ENCODE measurements around the gene CAPN10. TPM values are rescaled to one million over a fixed set of nuclear protein-coding genes. Genes with fewer than 3 reads are reported as not detected.

The CAPN10 gene
- total RNA-seq, 1 experiment from 2014 or later = 61.3 TPM

GRCh38 chr2:240623531-240624010, 37.0 kb downstream of the CAPN10 start (continued):
- TF ChIP-seq, protein P1, sequence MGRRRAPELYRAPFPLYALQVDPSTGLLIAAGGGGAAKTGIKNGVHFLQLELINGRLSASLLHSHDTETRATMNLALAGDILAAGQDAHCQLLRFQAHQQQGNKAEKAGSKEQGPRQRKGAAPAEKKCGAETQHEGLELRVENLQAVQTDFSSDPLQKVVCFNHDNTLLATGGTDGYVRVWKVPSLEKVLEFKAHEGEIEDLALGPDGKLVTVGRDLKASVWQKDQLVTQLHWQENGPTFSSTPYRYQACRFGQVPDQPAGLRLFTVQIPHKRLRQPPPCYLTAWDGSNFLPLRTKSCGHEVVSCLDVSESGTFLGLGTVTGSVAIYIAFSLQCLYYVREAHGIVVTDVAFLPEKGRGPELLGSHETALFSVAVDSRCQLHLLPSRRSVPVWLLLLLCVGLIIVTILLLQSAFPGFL (CRISPR knock-in tag; IDR thresholded peaks at IDR 0.05; ENCODE audit: borderline replicate concordance) = no peak
- TF ChIP-seq, protein P2, sequence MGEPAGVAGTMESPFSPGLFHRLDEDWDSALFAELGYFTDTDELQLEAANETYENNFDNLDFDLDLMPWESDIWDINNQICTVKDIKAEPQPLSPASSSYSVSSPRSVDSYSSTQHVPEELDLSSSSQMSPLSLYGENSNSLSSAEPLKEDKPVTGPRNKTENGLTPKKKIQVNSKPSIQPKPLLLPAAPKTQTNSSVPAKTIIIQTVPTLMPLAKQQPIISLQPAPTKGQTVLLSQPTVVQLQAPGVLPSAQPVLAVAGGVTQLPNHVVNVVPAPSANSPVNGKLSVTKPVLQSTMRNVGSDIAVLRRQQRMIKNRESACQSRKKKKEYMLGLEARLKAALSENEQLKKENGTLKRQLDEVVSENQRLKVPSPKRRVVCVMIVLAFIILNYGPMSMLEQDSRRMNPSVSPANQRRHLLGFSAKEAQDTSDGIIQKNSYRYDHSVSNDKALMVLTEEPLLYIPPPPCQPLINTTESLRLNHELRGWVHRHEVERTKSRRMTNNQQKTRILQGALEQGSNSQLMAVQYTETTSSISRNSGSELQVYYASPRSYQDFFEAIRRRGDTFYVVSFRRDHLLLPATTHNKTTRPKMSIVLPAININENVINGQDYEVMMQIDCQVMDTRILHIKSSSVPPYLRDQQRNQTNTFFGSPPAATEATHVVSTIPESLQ (CRISPR knock-in tag; IDR thresholded peaks at IDR 0.05) = no peak
- TF ChIP-seq TP53 (CRISPR knock-in tag; IDR thresholded peaks at IDR 0.05) (no peak), FOXK1 (CRISPR knock-in tag; IDR thresholded peaks at IDR 0.05) (no peak)

- DNase-seq (ENCODE audit: low spot score) = peak; percentile 13
- POLR2A ChIA-PET = no interaction called here
- ATAC-seq = no peak
- no peaks in the 10 kb centered on the region for H3K27me3 Mint-ChIP-seq (ENCODE audit: low read depth)
- no peak overlapping the region for H3K4me3 Mint-ChIP-seq
- H3K9me3 Mint-ChIP-seq = peaks cover under 1% of the 10 kb centered on the region
- H3K36me3 Mint-ChIP-seq = no peaks in the 10 kb centered on the region; the same call in none of the 2 replicates
- CTCF ChIA-PET = interaction anchor here (1.1 kb wide), 1 partner anchor 20 kb away, joined by 4 read pairs; no protein-coding TSS in a partner anchor
- no peaks in the 10 kb centered on the region for H3K4me1 Mint-ChIP-seq
- H3K27ac Mint-ChIP-seq = no peak overlapping the region
- TF ChIP-seq AR (CRISPR knock-in tag; IDR thresholded peaks at IDR 0.05) = no peak
Measured at GRCh38 chr2:240624011-240624949, 37.7 kb downstream of the CAPN10 start.

- ChIA-PET CTCF (interaction anchor here (1.1 kb wide), 1 partner anchor 21 kb away, joined by 4 read pairs; no protein-coding TSS in a partner anchor), POLR2A (interaction anchor here (0.7 kb wide), 1 partner anchor 278 kb away, joined by 3 read pairs; no protein-coding TSS in a partner anchor)
- Mint-ChIP-seq H3K36me3 (no peaks in the 10 kb centered on the region; the same call in 1 of the 2 replicates), H3K9me3 (no peaks in the 10 kb centered on the region), H3K4me1 (no peaks in the 10 kb centered on the region), H3K4me3 (no peak within 1 kb of the TSS), H3K27ac (no peak within 1 kb of the TSS; the same call in 1 of the 2 replicates), H3K27me3 (ENCODE audit: low read depth) (no peaks in the 10 kb centered on the region)
- DNase-seq (ENCODE audit: low spot score) (peak; percentile 7), ATAC-seq (no peak)
- TF ChIP-seq ZNF138 (CRISPR knock-in tag; conservative IDR thresholded peaks at IDR 0.05) = no peak
- no peak for TF ChIP-seq AR (CRISPR knock-in tag; IDR thresholded peaks at IDR 0.05)
- TF ChIP-seq EMX1 (CRISPR knock-in tag; IDR thresholded peaks at IDR 0.05) = no peak
- 0 out of 2 replicates have a peak, but pooled peaks have one; percentile 27 for TF ChIP-seq FOXP1 (CRISPR knock-in tag; IDR thresholded peaks at IDR 0.05; ENCODE audit: borderline replicate concordance)
Measured at GRCh38 chr2:240624950-240625621, 38.6 kb downstream of the CAPN10 start, which contains the start of gene GPR35. TSS of gene GPR35 (plus strand) at chr2:240625480. CDS start at chr2:240629953, 4,473 bp downstream.
